HL-60/S4 treated with phorbol 12-myristate 13-acetate at 8.2 ng/mL for 4 days and 3 days (cell line): ENCODE data around the gene SLC13A2.

ENCODE experiments used
- in situ Hi-C: fragments of 300-500 bp; cut with MboI; formaldehyde crosslinking; loops from 2 replicates; pipeline ENCODE4 v1.15.0; 2022; ENCODE audit warnings: low sequenced_read_pairs

The SLC13A2 gene

DNA sequence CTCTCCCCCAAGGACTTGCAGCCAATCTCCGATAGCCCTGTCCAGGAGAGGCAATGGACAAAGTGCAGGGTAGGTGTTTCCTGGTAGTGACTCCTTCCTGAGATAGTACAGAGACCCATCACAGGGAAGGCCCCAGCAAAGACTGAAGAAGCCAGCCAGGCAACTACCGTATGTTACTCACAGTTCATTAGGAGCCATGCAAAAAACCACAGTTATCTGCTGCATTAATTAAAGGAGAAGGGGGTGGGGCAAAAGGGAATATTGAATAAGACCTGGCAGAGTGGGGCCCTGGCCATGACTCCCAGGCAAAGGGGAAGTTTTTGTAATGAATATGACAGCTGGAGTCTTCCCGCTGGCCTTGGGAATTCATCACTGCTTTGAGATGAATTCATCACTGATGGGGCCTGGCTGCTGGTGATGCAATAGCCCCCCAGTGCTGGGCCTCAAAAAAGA, 2.5 kb upstream of the SLC13A2 start:
- in situ Hi-C loops: no loop called here

DNA sequence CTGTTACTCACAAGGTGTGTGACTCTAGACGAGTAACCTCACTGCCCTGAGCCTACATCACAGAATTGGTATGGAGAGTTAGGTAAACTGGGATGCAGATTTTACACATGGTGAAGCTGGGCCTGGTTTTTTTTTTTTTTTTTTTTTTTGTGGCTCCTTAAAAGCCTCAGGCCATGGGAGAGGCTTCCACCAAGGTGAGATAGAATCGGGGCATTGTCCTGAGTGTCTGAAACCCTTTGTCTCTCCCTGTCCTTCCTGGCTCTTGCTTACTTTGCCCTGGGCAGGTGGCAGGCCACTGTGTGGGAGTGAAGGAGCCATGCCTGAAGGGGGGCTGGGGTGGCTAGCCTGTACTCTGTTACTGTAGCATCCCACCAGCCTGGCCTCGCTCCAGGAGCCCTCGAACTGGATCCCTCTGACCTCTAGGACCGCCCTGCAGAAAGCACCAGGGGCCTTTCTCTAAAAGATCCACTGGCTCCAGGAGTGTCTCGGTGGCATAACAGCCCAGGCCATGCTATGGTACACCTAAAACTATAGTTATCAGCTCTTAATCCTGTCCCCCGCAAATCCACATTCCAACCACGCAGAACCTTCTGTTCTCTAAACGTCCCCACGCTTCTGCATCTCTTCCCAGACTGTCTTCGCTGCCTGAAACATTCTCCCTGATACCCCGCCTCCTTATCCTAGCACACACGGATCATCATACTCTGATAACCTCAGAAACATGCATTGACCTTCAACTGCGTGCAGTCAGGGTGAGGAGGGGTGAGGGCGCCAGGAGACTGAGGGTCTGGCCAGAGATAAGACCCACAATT, 1.7 kb upstream of the SLC13A2 start:
- in situ Hi-C loops: no loop called here

DNA sequence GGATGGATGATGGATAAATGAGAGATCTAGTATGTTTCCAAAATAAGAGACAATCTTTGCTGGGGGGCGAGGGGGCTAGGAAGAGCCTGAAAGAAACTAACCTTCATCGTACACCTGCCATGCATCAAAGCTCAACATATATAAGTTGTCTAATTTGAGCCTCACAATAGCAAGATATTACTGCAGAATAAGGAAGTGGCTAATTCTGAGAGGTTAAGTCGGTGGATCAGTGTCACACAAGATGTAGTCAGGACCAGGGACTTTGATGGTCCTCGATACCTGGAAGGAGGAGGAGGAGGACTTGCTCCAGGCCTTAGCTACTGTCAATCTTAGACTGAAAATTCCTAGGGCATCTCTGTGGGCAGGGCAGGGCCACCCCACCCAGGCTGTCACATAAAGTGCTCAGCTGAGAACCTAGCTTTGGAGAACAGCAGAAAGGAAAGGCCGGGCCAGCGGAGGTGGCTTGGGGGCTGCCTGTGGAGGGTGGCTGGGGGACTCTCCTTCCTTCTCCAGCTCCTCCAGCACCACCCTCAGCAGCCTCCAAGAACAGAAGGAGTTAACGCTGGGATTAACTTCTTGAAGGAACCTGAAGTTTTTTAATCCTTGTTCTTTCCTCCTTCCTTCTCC, 460 bp upstream of the SLC13A2 start:
- in situ Hi-C loops: no loop called here

DNA sequence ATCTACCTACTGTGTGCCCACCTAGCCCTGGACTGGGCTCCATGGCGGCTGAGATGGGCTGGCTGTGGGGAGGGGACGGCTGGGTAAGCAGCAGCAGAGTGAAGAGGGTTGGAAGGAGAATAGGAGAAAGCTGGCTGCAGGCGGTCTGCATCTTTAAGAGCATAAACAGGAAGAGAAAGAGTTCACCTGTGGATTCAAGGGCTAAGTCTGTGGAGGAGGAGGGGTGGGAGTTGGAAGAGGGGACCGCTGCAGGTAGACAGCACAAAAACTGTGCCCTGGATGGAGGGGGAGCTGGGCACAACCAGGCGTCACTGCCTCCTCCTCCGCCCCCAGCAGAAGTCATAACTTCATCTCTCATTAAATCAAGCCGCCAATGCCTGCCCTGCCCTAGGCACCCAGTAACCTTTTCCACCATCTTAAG, 677 bp downstream of the SLC13A2 start:
- in situ Hi-C loops: no loop called here

DNA sequence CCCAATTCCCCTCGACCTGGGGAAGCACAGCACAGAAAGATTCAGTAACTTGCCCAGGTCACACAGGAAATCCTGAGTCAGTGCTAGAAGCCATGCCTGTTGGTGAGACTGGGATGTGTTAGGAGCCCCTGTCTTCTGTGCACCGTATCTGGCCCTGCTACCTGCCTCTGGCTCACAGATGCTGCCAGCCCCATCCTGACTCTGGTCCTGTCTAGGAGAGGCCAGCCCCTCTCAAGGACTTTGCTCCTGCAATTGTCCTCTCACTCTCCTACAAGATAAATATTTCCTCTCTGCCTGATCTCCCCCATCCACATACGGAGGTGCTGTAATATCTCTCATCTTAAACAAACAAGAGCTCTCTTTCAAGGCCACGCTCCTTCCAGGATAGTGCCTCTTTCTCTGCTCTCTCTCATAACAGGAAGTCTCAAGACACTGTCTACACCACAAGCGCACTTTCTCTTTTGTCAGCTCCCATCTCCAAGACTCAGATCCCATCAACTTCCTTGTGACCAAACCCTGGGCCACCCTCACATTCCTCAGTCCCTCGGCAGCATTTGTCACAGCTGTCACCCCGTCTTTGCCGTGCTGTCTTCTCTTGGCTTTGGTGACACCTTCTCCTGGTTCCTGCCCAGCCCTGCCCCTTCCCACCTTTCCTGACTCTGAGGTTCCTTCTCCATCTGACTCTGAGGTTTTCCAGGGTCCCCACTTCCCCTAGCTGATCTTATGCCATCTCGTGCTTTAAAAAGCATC, 1.9 kb downstream of the SLC13A2 start:
- in situ Hi-C loops: no loop called here

DNA sequence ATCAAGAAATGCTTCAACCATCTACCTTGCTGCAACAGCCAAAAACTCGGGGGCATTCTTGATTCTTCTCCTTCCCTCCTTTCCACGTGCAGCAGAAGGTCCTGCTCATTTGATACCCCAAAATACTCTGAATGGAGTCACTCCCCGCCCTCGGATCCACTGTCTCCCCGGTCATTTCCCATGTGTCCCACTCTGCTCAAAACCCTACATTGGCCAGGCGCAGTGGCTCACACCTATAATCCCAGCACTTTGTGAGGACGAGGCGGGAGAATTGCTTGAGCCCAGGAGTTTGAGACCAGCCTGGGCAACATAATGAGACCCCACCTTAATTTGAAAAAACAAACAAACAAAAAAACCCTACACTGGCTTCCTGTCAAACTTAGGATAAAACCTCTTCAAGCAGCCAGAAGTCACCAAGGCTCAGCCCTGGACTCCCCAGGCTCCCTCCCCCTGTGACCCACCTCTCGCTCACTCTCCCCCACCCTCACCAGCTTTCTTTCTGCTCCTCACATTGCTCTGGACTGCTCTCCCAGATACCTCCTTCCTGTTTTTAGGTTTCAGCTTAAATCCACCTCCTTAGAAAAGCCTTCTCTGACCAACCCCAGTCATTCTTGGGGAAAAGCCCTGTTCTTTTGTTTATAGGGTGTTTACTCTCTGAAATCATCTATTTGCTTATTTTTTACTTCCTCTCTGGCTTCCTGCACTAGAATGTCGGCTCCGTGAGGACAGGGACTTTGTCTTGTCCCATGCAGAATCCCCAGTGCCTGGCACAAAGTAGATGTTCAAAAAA, 2.8 kb downstream of the SLC13A2 start:
- in situ Hi-C loops: no loop called here

DNA sequence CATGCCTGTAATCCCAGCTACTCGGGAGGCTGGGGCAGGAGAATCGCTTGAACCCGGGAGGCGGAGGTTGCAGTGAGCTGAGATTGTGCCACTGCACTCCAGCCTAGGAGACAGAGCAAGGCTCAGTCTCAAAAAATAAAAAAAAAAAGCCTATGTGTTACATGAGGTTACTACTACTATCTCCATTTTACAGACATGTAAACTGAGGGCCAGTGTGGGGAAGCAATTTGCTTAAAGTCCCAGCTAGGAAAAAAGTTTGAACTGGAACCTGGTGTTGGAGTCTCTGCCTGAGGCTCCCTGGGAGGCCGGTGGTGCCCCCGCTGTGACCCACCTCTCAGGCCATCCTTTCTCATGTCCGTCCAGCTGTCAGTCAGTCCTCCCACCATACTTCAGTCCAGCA, 4.5 kb downstream of the SLC13A2 start:
- in situ Hi-C loops: no loop called here

DNA sequence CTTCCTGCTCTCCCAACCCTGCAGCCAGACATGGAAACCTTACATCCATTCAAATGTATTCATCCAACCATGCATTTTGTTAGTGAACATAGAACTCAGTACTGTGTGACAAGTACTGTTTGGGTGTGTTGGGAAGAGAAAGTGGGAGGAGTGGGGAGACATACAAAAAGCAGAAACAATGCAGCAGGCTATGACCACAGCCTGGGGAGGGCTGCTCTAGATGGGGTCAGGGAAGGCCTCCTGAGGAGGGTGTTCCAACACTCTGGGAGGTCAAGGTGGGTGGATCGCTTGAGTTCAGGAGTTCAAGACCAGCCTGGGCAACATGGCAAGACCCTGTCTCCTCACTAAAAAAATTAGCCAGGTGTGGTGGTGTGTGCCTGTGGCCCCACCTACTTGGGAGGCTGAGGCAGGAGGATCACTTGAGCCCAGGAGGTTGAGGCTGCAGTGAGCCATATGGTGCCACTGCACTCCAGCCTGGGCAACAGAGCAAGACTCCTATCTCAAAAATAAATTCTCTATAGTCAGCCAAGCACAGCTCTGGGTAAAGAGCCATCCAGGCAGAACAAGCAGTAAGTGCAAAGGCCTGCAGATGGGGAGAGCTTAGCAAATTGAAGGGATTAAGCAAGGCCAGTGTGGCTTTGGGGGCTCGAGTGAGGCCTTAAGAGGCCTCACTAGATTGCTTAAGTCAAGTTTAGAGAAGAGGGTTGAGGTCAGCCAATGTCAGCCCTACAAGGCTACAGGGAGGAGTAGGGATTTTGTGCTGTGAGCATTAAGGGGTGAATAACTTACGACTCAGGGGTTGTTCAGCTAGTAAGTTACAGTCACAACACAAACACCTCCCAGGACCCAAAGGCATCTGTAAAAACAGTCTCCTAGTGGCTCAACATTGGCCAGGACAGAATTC, 5.5 kb downstream of the SLC13A2 start:
- in situ Hi-C loops: no loop called here

DNA sequence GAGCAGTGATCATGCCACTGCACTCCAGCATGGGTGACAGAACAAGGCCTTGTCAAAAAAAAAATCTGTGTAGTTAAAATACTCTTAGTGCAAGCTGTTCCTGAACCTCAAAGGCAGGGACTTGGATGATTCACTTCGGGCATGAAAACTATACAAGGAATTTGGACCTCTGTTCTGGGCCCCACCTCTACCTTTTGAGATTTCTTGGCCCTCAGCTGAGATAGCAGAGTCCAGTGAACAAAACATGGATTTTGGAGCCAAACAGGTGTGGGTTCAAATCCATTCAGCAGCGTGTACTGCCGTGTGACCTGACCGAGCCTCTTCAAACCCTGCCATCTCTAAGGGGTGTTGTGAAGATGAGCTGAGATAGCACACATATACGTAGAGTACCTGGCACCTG, 6.8 kb downstream of the SLC13A2 start:
- in situ Hi-C loops: no loop called here

DNA sequence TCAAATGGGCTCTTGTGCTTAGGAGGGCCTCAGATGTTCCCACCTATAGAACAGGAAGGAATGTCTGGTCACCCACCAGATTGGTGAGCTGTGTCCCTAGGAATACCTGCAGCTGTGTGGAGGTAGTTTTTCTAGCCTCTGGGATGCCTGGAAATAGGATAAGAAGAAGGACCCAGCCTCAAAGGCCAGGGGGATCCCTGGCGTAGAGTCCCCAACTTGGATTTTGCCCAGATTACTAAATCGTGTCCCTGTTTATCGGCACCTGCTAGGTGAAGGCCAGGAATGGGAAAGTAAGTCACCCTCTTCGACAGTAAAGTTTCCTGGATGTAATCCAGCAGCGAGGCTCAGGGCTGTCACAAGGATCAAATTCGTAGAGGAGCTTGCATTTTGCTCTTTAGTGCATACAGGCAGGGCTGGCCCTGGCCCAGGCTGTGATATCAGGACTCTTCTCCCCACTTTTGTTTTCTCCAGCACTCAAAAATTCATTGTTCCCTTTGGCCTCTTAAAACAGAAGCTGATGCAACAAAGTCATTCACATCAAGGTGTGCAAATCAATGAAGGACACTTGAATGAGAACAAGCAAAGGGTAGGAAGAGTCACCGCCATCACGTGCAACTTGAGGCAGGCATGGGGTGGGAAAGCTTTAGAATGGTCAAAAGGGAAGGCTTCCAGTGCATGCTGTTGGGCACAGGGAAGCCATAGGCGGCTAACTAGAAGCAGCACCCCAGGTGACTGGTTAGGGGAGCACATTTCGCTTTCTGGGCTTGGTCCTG, 7.5 kb downstream of the SLC13A2 start:
- in situ Hi-C loops: no loop called here

DNA sequence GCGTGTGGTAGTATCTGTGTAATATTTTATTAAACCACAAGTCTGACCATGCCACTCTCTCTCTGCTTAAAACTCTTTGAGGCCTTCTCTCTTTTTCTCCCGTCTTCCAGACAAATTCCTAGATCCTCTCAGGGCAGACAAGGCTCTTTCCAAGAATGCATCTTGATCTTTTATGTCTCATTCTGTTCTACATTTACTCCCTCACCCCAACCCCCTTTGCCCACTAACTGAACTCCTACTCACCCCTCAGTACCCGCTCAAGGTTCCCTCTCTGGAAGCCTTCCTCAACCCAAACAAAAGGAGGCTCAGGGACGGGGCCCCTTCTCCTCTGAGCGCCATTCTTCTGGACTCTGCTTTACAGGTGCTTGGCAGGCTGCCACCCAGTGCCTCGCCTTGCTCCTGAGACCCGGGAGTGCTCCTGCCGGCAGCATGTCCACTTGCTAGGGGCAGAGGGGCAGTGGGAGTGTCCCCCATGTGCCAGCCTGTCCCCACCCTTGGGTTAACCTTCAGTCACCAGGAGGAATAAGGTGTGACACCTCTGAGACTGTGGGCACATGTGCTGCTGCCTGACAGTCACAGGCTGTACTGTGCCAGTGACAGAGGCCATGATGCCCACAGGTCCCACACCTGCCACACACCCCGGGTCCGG, 9.2 kb downstream of the SLC13A2 start:
- in situ Hi-C loops: no loop called here

DNA sequence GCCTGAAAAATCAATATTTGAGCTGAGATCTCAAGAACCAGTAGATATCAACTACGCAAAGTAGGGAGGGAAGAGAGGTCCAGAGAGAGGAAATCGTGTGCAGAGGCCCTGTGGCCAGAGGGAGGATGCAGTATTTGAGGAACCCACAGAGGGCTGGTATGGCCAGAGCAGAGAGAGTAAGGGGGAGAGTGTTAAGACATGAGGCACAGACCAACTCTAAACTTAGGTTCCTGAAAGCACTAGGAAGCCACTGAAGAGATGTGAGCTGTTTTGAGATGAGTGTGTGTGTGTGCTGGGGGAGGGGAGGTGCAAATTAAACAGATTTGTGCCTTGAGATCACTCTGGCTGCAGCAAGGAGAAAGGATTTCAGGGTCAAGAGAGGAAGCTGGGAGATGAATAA, 10.9 kb downstream of the SLC13A2 start:
- in situ Hi-C loops: no loop called here

DNA sequence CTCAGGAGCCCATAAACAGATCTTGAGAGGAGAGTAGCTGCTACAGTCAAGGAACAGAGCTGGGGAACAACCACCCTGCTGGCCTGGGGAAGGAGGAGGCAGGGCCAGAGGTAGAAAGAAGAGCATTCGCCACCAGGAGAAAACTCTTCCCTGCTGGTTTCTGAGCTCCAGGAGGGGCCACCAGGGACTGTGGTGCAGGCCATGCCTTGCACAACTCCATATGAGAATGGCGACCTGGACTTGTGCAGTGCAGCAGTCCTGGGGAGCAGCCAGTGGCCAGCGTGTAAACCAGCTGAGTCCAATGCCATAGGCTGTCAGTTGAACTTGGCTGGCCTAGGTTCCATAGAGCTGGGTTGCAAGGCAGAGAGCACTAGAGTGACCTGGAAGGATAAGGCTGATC, 11.6 kb downstream of the SLC13A2 start:
- in situ Hi-C loops: no loop called here

DNA sequence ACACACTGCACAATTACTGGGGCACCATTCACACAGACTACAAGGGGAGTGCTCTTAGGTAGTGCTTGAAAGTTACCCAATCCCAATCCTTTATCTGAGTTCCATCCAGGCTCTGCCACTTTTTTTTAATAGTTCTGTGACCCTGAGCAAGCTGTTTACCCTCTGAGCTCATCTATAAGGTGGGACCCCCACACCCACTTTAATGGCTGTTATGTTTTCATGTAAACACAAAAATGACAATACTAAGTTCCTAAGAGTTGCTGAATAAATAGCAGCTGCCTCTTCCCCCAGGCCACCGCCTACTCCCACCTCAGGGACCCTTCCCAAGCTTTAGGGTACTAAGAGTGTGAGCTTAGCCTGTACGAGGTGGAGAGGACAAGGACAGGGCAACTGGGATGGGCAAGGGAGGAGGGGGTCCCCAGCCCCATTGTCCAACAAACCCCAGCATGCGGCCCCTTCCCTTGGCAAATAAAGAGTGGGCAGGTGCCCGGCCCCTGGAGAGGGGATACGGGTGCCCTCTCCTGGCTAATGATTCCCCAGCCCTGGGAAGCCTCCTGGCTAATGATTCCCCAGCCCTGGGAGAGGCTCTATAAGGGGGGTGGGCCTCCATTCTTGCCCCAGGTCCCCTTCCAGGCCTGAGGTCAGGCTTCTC, 14.6 kb downstream of the SLC13A2 start:
- in situ Hi-C loops: no loop called here

DNA sequence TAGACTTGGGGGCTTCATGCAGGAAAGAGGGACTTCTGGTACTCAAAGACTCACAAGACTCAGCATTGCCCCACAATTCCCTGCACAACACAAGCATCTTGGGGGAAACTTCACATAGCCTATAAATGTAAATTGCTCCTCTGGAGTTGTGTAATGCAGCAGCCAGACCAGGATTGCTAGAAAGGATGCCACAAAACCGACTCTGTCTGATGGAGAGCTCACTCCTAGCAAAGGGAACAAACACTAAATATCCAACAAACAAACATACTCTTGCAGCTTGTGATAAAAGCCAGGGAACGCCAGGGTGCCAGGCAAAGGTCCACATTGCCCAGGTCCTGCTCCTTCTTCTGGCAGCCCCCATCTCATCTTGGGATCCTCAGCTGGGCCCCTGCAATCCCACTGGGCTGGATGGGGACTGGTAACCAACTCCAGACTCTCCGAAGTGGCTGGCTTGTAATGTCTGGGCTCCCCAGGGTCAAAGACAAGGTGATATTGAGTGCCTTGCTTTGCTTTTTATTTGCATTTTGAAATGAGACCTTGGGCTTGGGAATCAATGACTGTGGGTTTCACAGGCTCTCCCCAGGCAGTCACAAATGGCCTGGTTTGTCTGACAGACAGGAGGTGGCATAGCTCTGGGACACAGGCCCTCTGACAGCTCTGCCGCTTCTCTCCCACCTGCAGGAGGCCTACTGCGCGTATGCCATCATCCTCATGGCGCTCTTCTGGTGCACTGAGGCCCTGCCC, 15.3 kb downstream of the SLC13A2 start:
- in situ Hi-C loops: no loop called here

DNA sequence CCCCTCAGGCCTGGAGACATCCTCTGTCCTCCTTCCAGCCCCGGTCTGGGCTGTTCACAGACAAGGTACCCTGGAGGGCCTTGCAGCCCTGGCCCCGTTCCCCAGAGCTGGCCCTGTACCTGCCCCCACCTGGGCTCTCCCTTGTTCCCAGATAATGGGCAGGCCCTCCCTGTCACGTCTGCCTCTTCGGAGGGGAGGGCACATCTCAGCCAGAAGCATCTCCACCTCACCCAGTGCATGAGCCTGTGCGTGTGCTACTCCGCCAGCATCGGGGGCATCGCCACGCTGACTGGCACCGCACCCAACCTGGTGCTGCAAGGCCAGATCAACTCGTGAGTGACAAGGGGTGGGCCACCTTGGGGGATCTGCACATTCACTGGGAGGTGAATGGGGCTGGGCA, 17.8 kb downstream of the SLC13A2 start:
- in situ Hi-C loops: no loop called here

DNA sequence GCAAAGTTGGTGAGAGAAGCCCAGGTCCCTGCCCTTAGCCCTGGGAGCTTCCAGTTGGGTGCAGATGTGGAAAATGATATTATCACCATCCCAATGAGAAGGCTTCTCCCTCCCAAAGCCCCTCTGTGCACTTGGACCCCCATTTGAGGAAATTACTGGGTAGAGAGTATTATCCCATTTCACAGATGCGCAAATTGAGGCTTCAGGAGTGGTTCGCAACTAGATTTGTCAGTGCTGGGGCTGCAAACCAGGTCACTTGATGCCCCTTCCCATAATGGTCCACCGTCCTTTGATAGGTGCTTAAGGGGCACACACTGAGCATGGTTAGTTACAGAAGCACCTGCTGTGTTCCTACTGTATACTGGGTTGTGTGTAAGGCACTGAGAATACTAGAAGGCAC, 18.4 kb downstream of the SLC13A2 start:
- in situ Hi-C loops: no loop called here
